K562 (cell line): ENCODE data around the gene ANKRD6. TPM values are rescaled to one million over a fixed set of nuclear protein-coding genes. Genes with fewer than 3 reads are reported as not detected.

Experiments
- ATAC-seq: fragments of 200-7000 bp; cut with Tn5 transposase; 3 replicates; pipeline ENCODE4 v1.9.1; 2020; ENCODE audit warnings: moderate library complexity
- BruUV-seq: library from RNA; stranded (reverse); fragments of 400-500 nt; replicated peaks from 2 replicates; lab custom pipeline; 2021; lab: Mats Ljungman, UMichigan
- CTCF ChIA-PET: fragments of 300-600 bp; formaldehyde crosslinking; extraction: SDS; loops from one replicate; lab custom pipeline; 2021; ENCODE audit warnings: low intra/inter-chr PET ratio; lab: Yijun Ruan, JAX
- POLR2A ChIA-PET: fragments of 300-600, 350-650 bp; sonication (Branson Sonifier 250); formaldehyde crosslinking; extraction: SDS; loops from one replicate; lab custom pipeline; 2021; ENCODE audit warnings: antibody characterized with exemption, inconsistent platforms; lab: Yijun Ruan, JAX
- DNase-seq, 4 experiments: peaks; one replicate each; pipeline versions ENCODE4 v3.0.0 to v3.0.0-alpha.2; 2011 to 2018; ENCODE audit warnings: low spot score in 3 of 4, mixed read lengths in 3 of 4; ENCODE audit errors: extremely low read depth in 1 of 4
- FAIRE-seq: peaks from 2 replicates; lab custom pipeline; 2011; peaks lifted over from hg19 to GRCh38; lab: Jason Lieb, UNC
- H2AFZ ChIP-seq: 2 replicates; pipeline ENCODE4 v1.6.0; 2011; ENCODE audit warnings: low read depth, low read length, control low read depth, inconsistent platforms
- H3K27ac ChIP-seq: fragments of 200-600 bp; 3 replicates; pipeline ENCODE4 v1.8.0; 2011; ENCODE audit warnings: low read depth, mild to moderate bottlenecking, control low read depth, inconsistent platforms, low read length, moderate library complexity, mixed read lengths; ENCODE audit errors: extremely low read depth
- H3K27me3 ChIP-seq, 2 experiments: fragments of 300-600 bp in 1 of 2; 2 replicates in 1 of 2; 3 replicates in 1 of 2; pipeline versions ENCODE4 v1.6.0 to v1.8.0; 2011; ENCODE audit warnings: inconsistent platforms in 2 of 2, low read length in 2 of 2, mild to moderate bottlenecking in 1 of 2, mixed read lengths in 1 of 2, moderate library complexity in 1 of 2; ENCODE audit not compliant: control insufficient read depth in 2 of 2, insufficient read depth in 2 of 2
- H3K36me3 ChIP-seq: fragments of 300-600 bp; 3 replicates; pipeline ENCODE4 v1.8.0; 2011; ENCODE audit warnings: mild to moderate bottlenecking, low read length, inconsistent platforms; ENCODE audit not compliant: control insufficient read depth, insufficient read depth
- H3K4me1 ChIP-seq, 2 experiments: fragments of 200-600 bp in 1 of 2; replicated peaks in 1 of 2; 2 replicates in 1 of 2; 3 replicates in 1 of 2; pipeline versions ENCODE4 v1.5.1 to v1.8.0; 2011; ENCODE audit warnings: inconsistent platforms in 2 of 2, low read length in 2 of 2, mild to moderate bottlenecking in 1 of 2, mixed read lengths in 1 of 2, moderate library complexity in 1 of 2; ENCODE audit not compliant: control insufficient read depth in 2 of 2, insufficient read depth in 2 of 2
- H3K4me2 ChIP-seq: 2 replicates; pipeline ENCODE4 v1.6.1; 2011; ENCODE audit warnings: low read length, control low read depth, inconsistent platforms, mixed read lengths; ENCODE audit not compliant: insufficient read depth
- H3K4me3 ChIP-seq: fragments of 200-600 bp; sonication (generic), shearing (Covaris generic); 2 replicates; pipeline ENCODE4 v1.5.1; 2016; ENCODE audit warnings: control low read depth, inconsistent platforms
- H3K79me2 ChIP-seq: fragments of 200-600 bp; 3 replicates; pipeline ENCODE4 v1.8.0; 2011; ENCODE audit warnings: low read length, inconsistent platforms; ENCODE audit not compliant: control insufficient read depth, insufficient read depth
- H3K9ac ChIP-seq, 2 experiments: 2 replicates each; pipeline versions ENCODE4 v1.6.0 to v1.6.1; 2011; ENCODE audit warnings: low read depth in 2 of 2, low read length in 2 of 2, control low read depth in 1 of 2, inconsistent platforms in 1 of 2, mild to moderate bottlenecking in 1 of 2, mixed read lengths in 1 of 2; ENCODE audit not compliant: insufficient read depth in 1 of 2
- H3K9me1 ChIP-seq: one replicate; pipeline ENCODE4 v1.6.0; 2011; ENCODE audit warnings: inconsistent platforms, mild to moderate bottlenecking, low read length, moderate library complexity; ENCODE audit not compliant: control insufficient read depth, insufficient read depth
- H3K9me3 ChIP-seq: replicated peaks from 2 replicates; pipeline ENCODE4 v1.5.1; 2011; ENCODE audit warnings: low read depth, low read length, inconsistent platforms; ENCODE audit not compliant: control insufficient read depth, insufficient read depth
- H4K20me1 ChIP-seq: replicated peaks from 2 replicates; pipeline ENCODE4 v1.6.1; 2011; ENCODE audit warnings: low read length, inconsistent platforms, mixed read lengths; ENCODE audit not compliant: control insufficient read depth, insufficient read depth
- MEIS2 ChIP-seq: fragments of 450-650 bp; IDR thresholded peaks from 2 replicates; pipeline ENCODE4 v1.6.1; 2014; ENCODE audit warnings: mild to moderate bottlenecking; ENCODE audit not compliant: partially characterized antibody
- MIER1 ChIP-seq: fragments of 450-650 bp; IDR thresholded peaks from 2 replicates; pipeline ENCODE4 v1.6.1; 2016; ENCODE audit warnings: antibody characterized with exemption, mild to moderate bottlenecking, low read depth
- PBX2 ChIP-seq, 2 experiments: IDR thresholded peaks in 1 of 2; conservative IDR thresholded peaks in 1 of 2; 2 replicates each; pipeline ENCODE4 v1.6.1; 2016; ENCODE audit warnings: low read depth in 2 of 2, mild to moderate bottlenecking in 1 of 2, missing compliant biosample characterization in 1 of 2, missing genetic modification characterization in 1 of 2, moderate library complexity in 1 of 2
- RB1 ChIP-seq: fragments of 450-650 bp; IDR thresholded peaks from 2 replicates; pipeline ENCODE4 v1.6.1; 2017; ENCODE audit warnings: low read depth, mild to moderate bottlenecking
- SLC30A9 ChIP-seq: fragments of 250-450 bp; sonication (Bioruptor Pico); IDR thresholded peaks from 2 replicates; pipeline ENCODE4 v1.8.0; 2022; ENCODE audit warnings: mild to moderate bottlenecking, moderate library complexity
- WGBS: fragments of 100-300 bp; shearing (Covaris generic); methylation state at CpG from one replicate; pipeline ENCODE4 v1.1.6; 2016; ENCODE audit warnings: low coverage, mixed read lengths; ENCODE audit not compliant: insufficient coverage; ENCODE audit errors: missing lambda C conversion rate; 5-methylcytosine and 5-hydroxymethylcytosine counted together
- in situ Hi-C: fragments of 300-500 bp; cut with MboI; formaldehyde crosslinking; loops from 4 replicates; pipeline ENCODE4 v1.15.0; 2018; ENCODE audit warnings: inconsistent platforms, mixed read lengths
- intact Hi-C: fragments of 100-400 bp; cut with micrococcal nuclease; formaldehyde crosslinking; loops from 2 replicates; pipeline ENCODE4 v1.14.2; 2022
- polyA plus RNA-seq, 8 experiments: library from polyadenylated mRNA; depleted of rRNA in 4 of 8; stranded (reverse) in 5 of 8; unstranded in 3 of 8; fragments of >200 nt; fragmentation: Nextera tagmentation in 2 of 8; fragmentation: Illumina TruSeq in 1 of 8; extraction: Ambion mirVana in 2 of 8; extraction: Trizol in 1 of 8; gene quantifications; 2 replicates each; pipeline versions ENCODE4 v1.2.1 to v1.2.3, GENCODE V29; 2011 to 2014; ENCODE audit warnings: inconsistent platforms in 1 of 8, missing spikeins in 1 of 8
- total RNA-seq, 7 experiments: library from RNA; depleted of rRNA in 6 of 7; stranded (reverse); fragments of >200 nt in 6 of 7; fragmentation: Illumina TruSeq in 2 of 7; extraction: Trizol in 2 of 7; gene quantifications; 2 replicates each; pipeline versions ENCODE4 v1.2.1 to v1.2.3, GENCODE V29; 2011 to 2021; ENCODE audit warnings: low replicate concordance in 1 of 7

Gene ANKRD6
- total and polyA plus RNA-seq, 9 of the 15 experiments (the other 6 are each of a cell fraction or from before 2014, with no cell fraction given) = 0.04 to 0.22 (median 0.08) TPM; not detected in 4

- Histone ChIP-seq H3K4me1 (peaks cover 5 to 13% of the 10 kb centered on the region in 2 experiments; a peak in 3 of 5 replicates), H3K4me3 (no peak overlapping the region), H4K20me1 (0 out of 2 replicates have a peak, but pooled peaks cover 8% of the 10 kb centered on the region), H3K27me3 (peaks cover 23 to 26% of the 10 kb centered on the region in 2 experiments), H3K9ac (no peak overlapping the region), H3K79me2 (no peaks in the 10 kb centered on the region), H3K36me3 (no peaks in the 10 kb centered on the region), H3K27ac (no peak overlapping the region), H3K4me2 (no peak overlapping the region), H3K9me1 (no peaks in the 10 kb centered on the region), H3K9me3 (no peaks in the 10 kb centered on the region), H2AFZ (no peak overlapping the region)
- DNase-seq = no peak
- CTCF ChIA-PET = no interaction called here
- no peak for FAIRE-seq
- BruUV-seq = no TSS peak
- POLR2A ChIA-PET = interaction anchor here (0.6 kb wide), 1 partner anchor 10 kb away, joined by 3 read pairs; no protein-coding TSS in a partner anchor
- in situ Hi-C loops = loop anchor here (5.0 kb wide), 1 partner anchor 182 kb away; no protein-coding TSS in a partner anchor
- intact Hi-C loops = loop anchor here (5.0 kb wide), 2 partner anchors 118 to 167 kb away; no protein-coding TSS in a partner anchor
- TF ChIP-seq SLC30A9 (CRISPR knock-in tag) = no peak
- no peak for TF ChIP-seq PBX2 (CRISPR knock-in tag; IDR thresholded peaks at IDR 0.05; ENCODE audit: low read depth)
- peak; percentile 73 for TF ChIP-seq PBX2 (tag; conservative IDR thresholded peaks at IDR 0.05; ENCODE audit: low read depth)
- TF ChIP-seq RB1 = no peak
- TF ChIP-seq MEIS2 = peak; percentile 42
- TF ChIP-seq MIER1 = no peak
- no peak for ATAC-seq
- under 1% methylated on average over 7 of the region's 7 CpGs for WGBS
These were observed 2.6 kb upstream of the ANKRD6 start for GRCh38 chr6:89430201-89430962.
